GM21367 (cell line): ENCODE measurements around the gene CASQ1.

Source experiments
- ATAC-seq: cut with Tn5 transposase; IDR thresholded peaks from one replicate; pipeline ENCODE4 v1.9.1; 2021; ENCODE audit not compliant: unreplicated experiment

CASQ1 gene

GRCh38 chr1:160189649-160190625 is at the start of gene CASQ1:
CASQ1 (plus strand) TSS chr1:160190575; CDS start chr1:160190752, 177 bp downstream.
- no peak for ATAC-seq

- no peak for ATAC-seq
Observed at GRCh38 chr1:160143695-160144094, 46.7 kb upstream of the CASQ1 start.

GRCh38 chr1:160144921-160145320 is 45.5 kb upstream of the CASQ1 start:
- no peak for ATAC-seq

- ATAC-seq = no peak
Observed at GRCh38 chr1:160146107-160146506, 44.3 kb upstream of the CASQ1 start.

GRCh38 chr1:160148121-160148520 is 42.3 kb upstream of the CASQ1 start:
- ATAC-seq = no peak

- ATAC-seq = no peak
Observed at GRCh38 chr1:160149233-160149632, 41.1 kb upstream of the CASQ1 start.

- no peak for ATAC-seq
Observed at GRCh38 chr1:160149716-160150115, 40.7 kb upstream of the CASQ1 start.

- no peak for ATAC-seq
Observed at GRCh38 chr1:160151303-160151702, 39.1 kb upstream of the CASQ1 start, which contains the start of gene ATP1A4. ATP1A4 (plus strand) TSS chr1:160151603; CDS start chr1:160152041, 438 bp downstream.

- no peak for ATAC-seq
Observed at GRCh38 chr1:160154790-160155189, 35.6 kb upstream of the CASQ1 start.

- ATAC-seq = no peak
Observed at GRCh38 chr1:160156361-160156760, 34.0 kb upstream of the CASQ1 start.

- no peak for ATAC-seq
Observed at GRCh38 chr1:160157174-160157573, 33.2 kb upstream of the CASQ1 start.

GRCh38 chr1:160158031-160158430 is 32.3 kb upstream of the CASQ1 start:
- no peak for ATAC-seq

GRCh38 chr1:160158534-160158933 is 31.8 kb upstream of the CASQ1 start:
- no peak for ATAC-seq

- no peak for ATAC-seq
Observed at GRCh38 chr1:160159846-160160245, 30.5 kb upstream of the CASQ1 start.

GRCh38 chr1:160161965-160162705 is 28.2 kb upstream of the CASQ1 start:
- no peak for ATAC-seq

GRCh38 chr1:160162931-160163330 is 27.4 kb upstream of the CASQ1 start:
- no peak for ATAC-seq

- ATAC-seq = no peak
Observed at GRCh38 chr1:160163615-160164014, 26.8 kb upstream of the CASQ1 start.

GRCh38 chr1:160164121-160164520 is 26.3 kb upstream of the CASQ1 start:
- ATAC-seq = no peak

- no peak for ATAC-seq
Observed at GRCh38 chr1:160166166-160166868, 24.1 kb upstream of the CASQ1 start.

GRCh38 chr1:160167056-160167455 is 23.3 kb upstream of the CASQ1 start:
- ATAC-seq = no peak

- no peak for ATAC-seq
Observed at GRCh38 chr1:160167580-160167979, 22.8 kb upstream of the CASQ1 start.
